GM03348 (cell line): ENCODE measurements around the gene TTC28.

Experiments
- DNase-seq: peaks from one replicate; pipeline ENCODE4 v3.0.0; 2012; ENCODE audit warnings: low spot score

TTC28 gene

DNA sequence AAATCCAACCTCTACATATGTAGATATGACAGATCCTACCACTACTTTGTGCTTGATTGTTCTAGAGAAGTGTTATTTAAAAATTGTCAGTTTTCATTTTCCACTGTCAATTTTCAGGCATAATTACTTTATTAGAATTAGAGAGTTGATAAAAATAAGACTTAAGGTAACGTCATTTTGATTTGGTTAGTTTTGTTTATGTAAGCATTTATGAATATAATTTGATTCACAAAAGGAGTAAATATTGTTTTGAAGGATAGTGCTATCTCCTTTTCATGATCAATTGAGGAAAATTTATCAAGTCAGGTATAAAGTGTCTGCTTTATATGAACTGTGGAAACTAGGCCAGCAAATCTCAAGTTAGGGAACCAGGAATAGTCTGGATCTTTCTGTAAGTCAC, 718.0 kb downstream of the TTC28 start:
- no peak for DNase-seq

- DNase-seq: no peak
Measured at GRCh38 chr22:27961182-27961581, 718.5 kb downstream of the TTC28 start.

GRCh38 chr22:27959335-27960090, 720.1 kb downstream of the TTC28 start:
- no peak for DNase-seq

GRCh38 chr22:27952779-27953178, 726.9 kb downstream of the TTC28 start:
- DNase-seq: no peak

DNA sequence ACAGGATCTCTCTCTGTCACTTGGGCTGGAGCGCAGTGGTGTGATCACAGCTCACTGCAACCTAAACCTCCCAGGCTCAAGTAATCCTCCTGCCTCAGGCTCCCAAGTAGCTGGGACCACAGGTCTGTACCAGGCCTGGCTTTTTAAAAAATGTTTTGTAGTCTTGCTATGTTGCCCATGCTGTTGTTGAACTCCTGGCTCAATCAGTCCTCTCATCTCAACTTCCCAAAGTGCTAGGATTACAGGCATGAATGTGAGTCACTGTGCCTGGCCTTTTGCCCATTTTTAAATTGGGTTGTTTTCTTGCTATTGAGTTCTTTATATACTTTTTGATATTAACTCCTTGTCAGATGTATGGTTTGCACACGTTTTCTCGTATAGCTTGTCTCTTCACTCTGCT, 727.5 kb downstream of the TTC28 start:
- DNase-seq: no peak

GRCh38 chr22:27949421-27949820, 730.2 kb downstream of the TTC28 start:
- DNase-seq: no peak

DNA sequence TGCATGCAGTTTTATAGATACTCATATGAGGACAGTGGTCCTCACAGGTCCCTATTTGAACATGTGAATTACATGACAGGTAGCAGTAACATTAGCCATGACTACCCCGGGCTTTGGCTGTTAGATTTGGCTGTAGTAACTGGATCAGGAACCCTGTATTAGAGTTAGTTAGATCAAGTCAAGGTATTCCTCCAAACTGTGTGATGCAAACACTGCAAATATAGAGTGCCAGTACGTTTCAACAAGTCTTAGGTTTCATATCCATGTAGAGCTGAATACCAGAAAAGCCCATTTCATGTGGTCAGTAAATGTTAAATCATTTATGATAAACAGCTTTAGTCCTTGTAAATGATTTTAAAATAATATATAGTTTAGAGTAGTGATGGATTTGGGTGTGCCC, 731.1 kb downstream of the TTC28 start:
- no peak for DNase-seq

GRCh38 chr22:27947448-27947847, 732.2 kb downstream of the TTC28 start:
- no peak for DNase-seq

DNA sequence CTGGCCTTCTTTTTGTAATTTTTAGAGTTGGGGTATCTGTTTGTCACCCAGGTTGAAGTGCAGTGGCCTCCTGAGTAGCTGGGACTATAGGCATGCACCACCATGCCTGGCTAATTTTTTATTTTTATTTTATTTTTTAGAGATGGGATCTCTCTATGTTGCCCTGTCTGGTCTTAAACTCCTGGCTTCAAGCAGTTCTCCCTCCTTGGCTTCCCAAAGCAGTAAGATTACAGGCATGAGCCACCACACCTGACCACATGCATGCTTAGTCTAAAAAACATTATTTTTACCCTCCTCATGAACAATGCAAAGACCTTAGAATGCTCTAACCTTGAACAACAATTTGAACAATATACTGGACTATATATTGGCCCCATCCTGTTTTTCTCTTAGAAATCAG, 738.5 kb downstream of the TTC28 start:
- no peak for DNase-seq

DNA sequence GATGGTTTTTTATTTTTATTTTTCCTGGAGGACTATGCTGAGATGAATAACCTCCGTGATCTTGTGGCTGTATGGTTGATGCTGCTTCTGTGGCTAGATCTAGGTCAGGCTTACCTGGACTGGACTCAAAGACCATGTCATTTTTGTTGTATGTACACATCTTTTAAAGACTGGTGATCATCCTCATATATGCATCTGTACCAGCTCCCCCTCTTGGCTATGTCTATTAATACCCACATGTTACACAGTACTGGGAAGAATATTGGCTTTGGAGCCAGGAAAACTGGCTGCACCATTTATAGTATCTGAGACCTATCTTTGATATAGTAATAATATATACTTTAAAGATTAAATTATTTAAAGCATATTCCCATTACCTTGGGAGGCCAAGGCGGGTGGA, 742.2 kb downstream of the TTC28 start:
- DNase-seq: peak; percentile 11

- no peak for DNase-seq
Measured at GRCh38 chr22:27935897-27936296, 743.7 kb downstream of the TTC28 start.

GRCh38 chr22:27934069-27934468, 745.6 kb downstream of the TTC28 start:
- DNase-seq: no peak

DNA sequence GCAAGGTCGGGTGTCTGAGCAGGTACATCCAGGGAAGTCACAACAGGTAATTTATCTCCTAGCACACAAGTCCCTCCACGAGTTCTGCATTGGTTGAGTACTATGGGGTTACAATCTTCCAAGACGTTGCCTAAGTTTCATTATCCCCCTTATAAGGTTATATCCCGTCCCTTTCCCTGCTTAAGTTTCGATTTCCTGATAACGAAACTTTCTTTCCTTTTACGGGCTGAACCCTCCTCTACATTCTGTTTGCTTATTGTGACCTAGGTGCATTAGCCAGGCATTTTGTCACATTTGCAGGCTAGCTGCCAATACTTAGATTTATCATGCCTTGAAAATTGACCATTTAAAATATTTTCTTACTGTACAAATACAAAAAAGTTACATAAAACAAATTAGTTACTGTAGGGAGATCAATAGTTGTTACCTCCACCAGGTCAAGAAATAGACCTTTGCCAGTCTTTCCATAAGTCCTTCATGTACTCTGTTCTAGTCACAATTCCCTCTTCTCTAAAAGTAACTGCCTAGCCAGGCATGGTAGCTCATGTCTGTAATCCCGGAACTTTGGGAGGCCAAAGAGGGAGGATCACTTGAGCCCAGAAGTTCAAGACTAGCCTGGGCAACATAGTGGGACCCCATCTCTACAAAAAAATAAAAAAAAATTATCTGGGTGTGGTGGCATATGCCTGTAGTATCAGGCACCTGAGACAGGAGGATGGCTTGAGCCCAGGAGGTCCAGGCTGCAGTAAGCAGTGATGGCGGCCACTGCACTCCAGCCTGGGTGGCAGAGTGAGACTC, 746.3 kb downstream of the TTC28 start:
- no peak for DNase-seq

GRCh38 chr22:27930331-27931060, 749.1 kb downstream of the TTC28 start:
- DNase-seq: peak; percentile 22
